MM.1S (cell line): ENCODE measurements around the gene EPHA5.

ENCODE experiments used
- EZH2phosphoT487 ChIP-seq: fragments of 300-600 bp; sonication (generic); IDR thresholded peaks from 2 replicates; pipeline ENCODE4 v1.6.1; 2018; ENCODE audit warnings: antibody characterized with exemption, low read length
- TF ChIP-seq, protein P1 (sequence below): fragments of 300-600 bp; sonication (generic); IDR thresholded peaks from 2 replicates; pipeline ENCODE4 v1.5.1; 2016; ENCODE audit warnings: antibody characterized with exemption, low read length, mixed read lengths

DNA sequence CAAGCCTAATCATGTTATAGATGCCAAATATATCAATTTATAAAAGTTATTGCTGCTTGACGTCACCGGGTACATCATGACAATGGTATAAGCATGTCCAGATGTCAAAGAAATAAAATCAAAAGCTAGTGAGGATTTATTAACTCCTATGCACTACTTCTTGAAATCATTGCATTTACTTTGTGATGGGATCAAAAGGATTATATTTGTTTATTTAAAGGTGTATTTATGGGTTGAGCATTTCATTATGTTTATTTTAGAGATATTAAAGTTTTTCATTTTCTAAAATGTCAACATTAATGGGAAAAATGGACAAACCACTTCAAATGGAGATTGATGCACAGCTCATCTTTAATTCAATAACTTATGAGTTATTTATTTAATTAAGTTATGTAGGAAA lies 277.8 kb downstream of the EPHA5 start:
- TF ChIP-seq, protein P1, sequence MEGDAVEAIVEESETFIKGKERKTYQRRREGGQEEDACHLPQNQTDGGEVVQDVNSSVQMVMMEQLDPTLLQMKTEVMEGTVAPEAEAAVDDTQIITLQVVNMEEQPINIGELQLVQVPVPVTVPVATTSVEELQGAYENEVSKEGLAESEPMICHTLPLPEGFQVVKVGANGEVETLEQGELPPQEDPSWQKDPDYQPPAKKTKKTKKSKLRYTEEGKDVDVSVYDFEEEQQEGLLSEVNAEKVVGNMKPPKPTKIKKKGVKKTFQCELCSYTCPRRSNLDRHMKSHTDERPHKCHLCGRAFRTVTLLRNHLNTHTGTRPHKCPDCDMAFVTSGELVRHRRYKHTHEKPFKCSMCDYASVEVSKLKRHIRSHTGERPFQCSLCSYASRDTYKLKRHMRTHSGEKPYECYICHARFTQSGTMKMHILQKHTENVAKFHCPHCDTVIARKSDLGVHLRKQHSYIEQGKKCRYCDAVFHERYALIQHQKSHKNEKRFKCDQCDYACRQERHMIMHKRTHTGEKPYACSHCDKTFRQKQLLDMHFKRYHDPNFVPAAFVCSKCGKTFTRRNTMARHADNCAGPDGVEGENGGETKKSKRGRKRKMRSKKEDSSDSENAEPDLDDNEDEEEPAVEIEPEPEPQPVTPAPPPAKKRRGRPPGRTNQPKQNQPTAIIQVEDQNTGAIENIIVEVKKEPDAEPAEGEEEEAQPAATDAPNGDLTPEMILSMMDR: no peak
- TF ChIP-seq EZH2phosphoT487: no peak
